HepG2 (cell line): ENCODE results near the gene SRXN1. TPM values are rescaled to one million over a fixed set of nuclear protein-coding genes. Genes with fewer than 3 reads are reported as not detected.
A peak's percentile ranks its signal among the peaks of the same experiment; 100 is the strongest.

Experiments
- ERF ChIP-seq: IDR thresholded peaks from 2 replicates; pipeline ENCODE4 v1.6.1; 2018; ENCODE audit warnings: missing biosample characterization, missing genetic modification reagents
- KDM1A ChIP-seq: IDR thresholded peaks from 2 replicates; pipeline ENCODE4 v1.6.1; 2016; ENCODE audit warnings: missing compliant biosample characterization
- MAFG ChIP-seq: sonication (generic); formaldehyde crosslinking; IDR thresholded peaks from 2 replicates; pipeline ENCODE4 v1.5.1; 2020; ENCODE audit warnings: mild to moderate bottlenecking, missing genetic modification reagents
- SOX5 ChIP-seq: IDR thresholded peaks from 2 replicates; pipeline ENCODE4 v1.6.1; 2016; ENCODE audit warnings: borderline replicate concordance
- STAG1 ChIP-seq: sonication (generic); formaldehyde crosslinking; IDR thresholded peaks from 2 replicates; pipeline ENCODE4 v1.4.0; 2020; ENCODE audit warnings: missing genetic modification reagents
- XBP1 ChIP-seq: sonication (generic); formaldehyde crosslinking; IDR thresholded peaks from 2 replicates; pipeline ENCODE4 v1.5.0; 2020; ENCODE audit warnings: missing genetic modification reagents
- ZFP82 ChIP-seq: sonication (generic); formaldehyde crosslinking; IDR thresholded peaks from 2 replicates; pipeline ENCODE4 v1.5.1; 2020; ENCODE audit warnings: mild to moderate bottlenecking, missing genetic modification reagents, borderline replicate concordance
- ZNF256 ChIP-seq: sonication (generic); formaldehyde crosslinking; conservative IDR thresholded peaks from 2 replicates; pipeline ENCODE4 v1.4.0; 2020; ENCODE audit warnings: missing genetic modification reagents
- ZNF382 ChIP-seq: sonication (generic); formaldehyde crosslinking; IDR thresholded peaks from 2 replicates; pipeline ENCODE4 v1.5.0; 2020; ENCODE audit warnings: missing genetic modification reagents, mild to moderate bottlenecking, borderline replicate concordance
- ZNF383 ChIP-seq: sonication (generic); formaldehyde crosslinking; IDR thresholded peaks from 2 replicates; pipeline ENCODE4 v1.4.0; 2020; ENCODE audit warnings: missing genetic modification reagents, mild to moderate bottlenecking, borderline replicate concordance
- ZNF619 ChIP-seq: sonication (generic); formaldehyde crosslinking; IDR thresholded peaks from 2 replicates; pipeline ENCODE4 v1.4.0; 2020; ENCODE audit warnings: mild to moderate bottlenecking, missing genetic modification reagents
- ZNF766 ChIP-seq: sonication (generic); formaldehyde crosslinking; IDR thresholded peaks from 2 replicates; pipeline ENCODE4 v1.5.0; 2020; ENCODE audit warnings: missing genetic modification reagents, borderline replicate concordance
- ZNF788 ChIP-seq: sonication (generic); formaldehyde crosslinking; IDR thresholded peaks from 2 replicates; pipeline ENCODE4 v1.5.0; 2020; ENCODE audit warnings: mild to moderate bottlenecking, missing genetic modification reagents, borderline replicate concordance
- polyA plus RNA-seq, 8 experiments: library from polyadenylated mRNA; depleted of rRNA in 3 of 8; stranded (reverse) in 7 of 8; unstranded in 1 of 8; fragments of >200 nt; fragmentation: Illumina TruSeq in 4 of 8; extraction: Trizol in 4 of 8; gene quantifications; 2 replicates each; pipeline versions ENCODE4 v1.2.1 to v1.2.3, GENCODE V29; 2011 to 2016; ENCODE audit warnings: low read depth in 4 of 8, missing spikeins in 1 of 8, mixed read lengths in 1 of 8; ENCODE audit not compliant: insufficient read depth in 1 of 8
- total RNA-seq, 5 experiments: library from RNA; depleted of rRNA; stranded (reverse); fragments of >200 nt; fragmentation: Illumina TruSeq; extraction: Trizol; gene quantifications; 2 replicates each; pipeline ENCODE4 v1.2.3, GENCODE V29; 2016; ENCODE audit warnings: low read depth in 1 of 5
- TF ChIP-seq, protein P1 (sequence below): sonication (generic); formaldehyde crosslinking; IDR thresholded peaks from 2 replicates; pipeline ENCODE4 v1.8.0; 2022; ENCODE audit warnings: missing genetic modification reagents, mild to moderate bottlenecking, moderate library complexity, borderline replicate concordance
- TF ChIP-seq, protein P2 (sequence below): sonication (generic); formaldehyde crosslinking; IDR thresholded peaks from 2 replicates; pipeline ENCODE4 v1.4.0; 2020; ENCODE audit warnings: missing genetic modification reagents
- TF ChIP-seq, protein P3 (sequence below): sonication (generic); formaldehyde crosslinking; IDR thresholded peaks from 2 replicates; pipeline ENCODE4 v1.5.0; 2020; ENCODE audit warnings: missing genetic modification reagents
- TF ChIP-seq, protein P4 (sequence below): sonication (generic); formaldehyde crosslinking; IDR thresholded peaks from 2 replicates; pipeline ENCODE4 v1.4.0; 2020; ENCODE audit warnings: missing genetic modification reagents, borderline replicate concordance
- TF ChIP-seq, protein P5 (sequence below): sonication (generic); formaldehyde crosslinking; IDR thresholded peaks from 2 replicates; pipeline ENCODE4 v1.4.0; 2020; ENCODE audit warnings: missing genetic modification reagents

Gene SRXN1
- total and polyA plus RNA-seq, 2 of the 13 experiments (the other 11 are each of a cell fraction or from before 2014, with no cell fraction given) = 29.9 to 87.7 TPM

DNA sequence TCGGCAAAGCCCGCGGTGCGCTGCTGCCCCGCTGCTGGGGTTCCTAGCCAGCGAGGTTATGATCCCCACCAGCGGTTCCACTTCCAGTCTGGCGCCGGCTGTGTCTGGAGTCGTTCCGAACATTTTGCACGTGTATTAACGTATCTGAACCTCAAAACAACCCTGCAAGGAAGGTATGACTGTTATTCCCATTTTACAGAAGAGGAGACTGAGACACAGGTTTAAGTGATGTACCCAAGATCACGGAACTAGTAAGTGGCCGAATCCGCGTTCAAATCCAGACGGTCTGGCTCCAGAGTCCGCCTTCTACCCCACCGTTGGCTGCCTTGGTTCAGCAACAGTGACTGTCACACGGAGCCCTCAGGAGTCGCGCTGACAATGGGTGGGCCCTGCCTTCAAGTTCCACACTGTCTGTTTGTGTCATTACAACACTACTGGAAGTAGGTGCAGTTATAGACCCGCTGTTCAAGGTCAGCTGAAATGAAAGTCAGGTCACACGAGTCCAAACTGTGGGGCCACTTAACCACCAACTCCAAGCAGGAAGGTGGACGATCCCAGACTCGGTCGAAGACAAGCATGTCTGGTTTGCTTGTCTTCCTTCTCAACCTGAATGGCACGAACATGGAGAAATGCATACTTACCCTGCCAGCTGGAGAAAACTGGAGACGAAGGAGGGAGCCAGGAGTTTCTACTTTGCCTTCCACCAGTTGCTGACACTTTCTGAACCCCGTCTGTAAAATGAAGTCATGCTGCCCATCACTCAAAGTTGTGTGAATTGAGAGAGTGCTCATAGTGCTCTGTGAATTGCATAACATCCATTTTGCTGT, 803 bp upstream of the SRXN1 start (continued):
- TF ChIP-seq ZNF788 (CRISPR knock-in tag) (peak; percentile 20; the same call in 1 of the 2 replicates), ZNF619 (peak; percentile 44; the same call in 1 of the 2 replicates), SOX5 (CRISPR knock-in tag) (0 out of 2 replicates have a peak, but pooled peaks have one; percentile 7), ZNF256 (CRISPR knock-in tag) (no peak; the same call in 1 of the 2 replicates), XBP1 (CRISPR knock-in tag) (no peak), ZNF382 (CRISPR knock-in tag) (no peak), ZNF766 (no peak), ERF (no peak), KDM1A (CRISPR knock-in tag) (peak; percentile 99), MAFG (CRISPR knock-in tag) (no peak), STAG1 (CRISPR knock-in tag) (no peak), ZFP82 (CRISPR knock-in tag) (peak; percentile 7; the same call in 1 of the 2 replicates), ZNF383 (CRISPR knock-in tag) (no peak)
- TF ChIP-seq, protein P1, sequence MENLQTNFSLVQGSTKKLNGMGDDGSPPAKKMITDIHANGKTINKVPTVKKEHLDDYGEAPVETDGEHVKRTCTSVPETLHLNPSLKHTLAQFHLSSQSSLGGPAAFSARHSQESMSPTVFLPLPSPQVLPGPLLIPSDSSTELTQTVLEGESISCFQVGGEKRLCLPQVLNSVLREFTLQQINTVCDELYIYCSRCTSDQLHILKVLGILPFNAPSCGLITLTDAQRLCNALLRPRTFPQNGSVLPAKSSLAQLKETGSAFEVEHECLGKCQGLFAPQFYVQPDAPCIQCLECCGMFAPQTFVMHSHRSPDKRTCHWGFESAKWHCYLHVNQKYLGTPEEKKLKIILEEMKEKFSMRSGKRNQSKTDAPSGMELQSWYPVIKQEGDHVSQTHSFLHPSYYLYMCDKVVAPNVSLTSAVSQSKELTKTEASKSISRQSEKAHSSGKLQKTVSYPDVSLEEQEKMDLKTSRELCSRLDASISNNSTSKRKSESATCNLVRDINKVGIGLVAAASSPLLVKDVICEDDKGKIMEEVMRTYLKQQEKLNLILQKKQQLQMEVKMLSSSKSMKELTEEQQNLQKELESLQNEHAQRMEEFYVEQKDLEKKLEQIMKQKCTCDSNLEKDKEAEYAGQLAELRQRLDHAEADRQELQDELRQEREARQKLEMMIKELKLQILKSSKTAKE (CRISPR knock-in tag) = peak; percentile 53
- TF ChIP-seq, protein P2, sequence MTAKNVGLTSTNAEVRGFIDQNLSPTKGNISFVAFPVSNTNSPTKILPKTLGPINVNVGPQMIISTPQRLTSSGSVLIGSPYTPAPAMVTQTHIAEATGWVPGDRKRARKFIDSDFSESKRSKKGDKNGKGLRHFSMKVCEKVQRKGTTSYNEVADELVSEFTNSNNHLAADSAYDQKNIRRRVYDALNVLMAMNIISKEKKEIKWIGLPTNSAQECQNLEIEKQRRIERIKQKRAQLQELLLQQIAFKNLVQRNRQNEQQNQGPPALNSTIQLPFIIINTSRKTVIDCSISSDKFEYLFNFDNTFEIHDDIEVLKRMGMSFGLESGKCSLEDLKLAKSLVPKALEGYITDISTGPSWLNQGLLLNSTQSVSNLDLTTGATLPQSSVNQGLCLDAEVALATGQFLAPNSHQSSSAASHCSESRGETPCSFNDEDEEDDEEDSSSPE (CRISPR knock-in tag) = no peak
- TF ChIP-seq, protein P3, sequence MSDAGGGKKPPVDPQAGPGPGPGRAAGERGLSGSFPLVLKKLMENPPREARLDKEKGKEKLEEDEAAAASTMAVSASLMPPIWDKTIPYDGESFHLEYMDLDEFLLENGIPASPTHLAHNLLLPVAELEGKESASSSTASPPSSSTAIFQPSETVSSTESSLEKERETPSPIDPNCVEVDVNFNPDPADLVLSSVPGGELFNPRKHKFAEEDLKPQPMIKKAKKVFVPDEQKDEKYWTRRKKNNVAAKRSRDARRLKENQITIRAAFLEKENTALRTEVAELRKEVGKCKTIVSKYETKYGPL (CRISPR knock-in tag) = no peak
- TF ChIP-seq, protein P4, sequence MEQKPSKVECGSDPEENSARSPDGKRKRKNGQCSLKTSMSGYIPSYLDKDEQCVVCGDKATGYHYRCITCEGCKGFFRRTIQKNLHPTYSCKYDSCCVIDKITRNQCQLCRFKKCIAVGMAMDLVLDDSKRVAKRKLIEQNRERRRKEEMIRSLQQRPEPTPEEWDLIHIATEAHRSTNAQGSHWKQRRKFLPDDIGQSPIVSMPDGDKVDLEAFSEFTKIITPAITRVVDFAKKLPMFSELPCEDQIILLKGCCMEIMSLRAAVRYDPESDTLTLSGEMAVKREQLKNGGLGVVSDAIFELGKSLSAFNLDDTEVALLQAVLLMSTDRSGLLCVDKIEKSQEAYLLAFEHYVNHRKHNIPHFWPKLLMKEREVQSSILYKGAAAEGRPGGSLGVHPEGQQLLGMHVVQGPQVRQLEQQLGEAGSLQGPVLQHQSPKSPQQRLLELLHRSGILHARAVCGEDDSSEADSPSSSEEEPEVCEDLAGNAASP = peak; percentile 94
- TF ChIP-seq, protein P5, sequence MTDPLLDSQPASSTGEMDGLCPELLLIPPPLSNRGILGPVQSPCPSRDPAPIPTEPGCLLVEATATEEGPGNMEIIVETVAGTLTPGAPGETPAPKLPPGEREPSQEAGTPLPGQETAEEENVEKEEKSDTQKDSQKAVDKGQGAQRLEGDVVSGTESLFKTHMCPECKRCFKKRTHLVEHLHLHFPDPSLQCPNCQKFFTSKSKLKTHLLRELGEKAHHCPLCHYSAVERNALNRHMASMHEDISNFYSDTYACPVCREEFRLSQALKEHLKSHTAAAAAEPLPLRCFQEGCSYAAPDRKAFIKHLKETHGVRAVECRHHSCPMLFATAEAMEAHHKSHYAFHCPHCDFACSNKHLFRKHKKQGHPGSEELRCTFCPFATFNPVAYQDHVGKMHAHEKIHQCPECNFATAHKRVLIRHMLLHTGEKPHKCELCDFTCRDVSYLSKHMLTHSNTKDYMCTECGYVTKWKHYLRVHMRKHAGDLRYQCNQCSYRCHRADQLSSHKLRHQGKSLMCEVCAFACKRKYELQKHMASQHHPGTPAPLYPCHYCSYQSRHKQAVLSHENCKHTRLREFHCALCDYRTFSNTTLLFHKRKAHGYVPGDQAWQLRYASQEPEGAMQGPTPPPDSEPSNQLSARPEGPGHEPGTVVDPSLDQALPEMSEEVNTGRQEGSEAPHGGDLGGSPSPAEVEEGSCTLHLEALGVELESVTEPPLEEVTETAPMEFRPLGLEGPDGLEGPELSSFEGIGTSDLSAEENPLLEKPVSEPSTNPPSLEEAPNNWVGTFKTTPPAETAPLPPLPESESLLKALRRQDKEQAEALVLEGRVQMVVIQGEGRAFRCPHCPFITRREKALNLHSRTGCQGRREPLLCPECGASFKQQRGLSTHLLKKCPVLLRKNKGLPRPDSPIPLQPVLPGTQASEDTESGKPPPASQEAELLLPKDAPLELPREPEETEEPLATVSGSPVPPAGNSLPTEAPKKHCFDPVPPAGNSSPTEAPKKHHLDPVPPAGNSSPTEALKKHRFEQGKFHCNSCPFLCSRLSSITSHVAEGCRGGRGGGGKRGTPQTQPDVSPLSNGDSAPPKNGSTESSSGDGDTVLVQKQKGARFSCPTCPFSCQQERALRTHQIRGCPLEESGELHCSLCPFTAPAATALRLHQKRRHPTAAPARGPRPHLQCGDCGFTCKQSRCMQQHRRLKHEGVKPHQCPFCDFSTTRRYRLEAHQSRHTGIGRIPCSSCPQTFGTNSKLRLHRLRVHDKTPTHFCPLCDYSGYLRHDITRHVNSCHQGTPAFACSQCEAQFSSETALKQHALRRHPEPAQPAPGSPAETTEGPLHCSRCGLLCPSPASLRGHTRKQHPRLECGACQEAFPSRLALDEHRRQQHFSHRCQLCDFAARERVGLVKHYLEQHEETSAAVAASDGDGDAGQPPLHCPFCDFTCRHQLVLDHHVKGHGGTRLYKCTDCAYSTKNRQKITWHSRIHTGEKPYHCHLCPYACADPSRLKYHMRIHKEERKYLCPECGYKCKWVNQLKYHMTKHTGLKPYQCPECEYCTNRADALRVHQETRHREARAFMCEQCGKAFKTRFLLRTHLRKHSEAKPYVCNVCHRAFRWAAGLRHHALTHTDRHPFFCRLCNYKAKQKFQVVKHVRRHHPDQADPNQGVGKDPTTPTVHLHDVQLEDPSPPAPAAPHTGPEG (CRISPR knock-in tag) = no peak
